ENCODE data around the gene PTCH1. TPM values are rescaled to one million over a fixed set of nuclear protein-coding genes. Genes with fewer than 3 reads are reported as not detected.

Gene PTCH1
- total RNA-seq, 1 experiment from 2014 or later = 6.6 TPM

DNA sequence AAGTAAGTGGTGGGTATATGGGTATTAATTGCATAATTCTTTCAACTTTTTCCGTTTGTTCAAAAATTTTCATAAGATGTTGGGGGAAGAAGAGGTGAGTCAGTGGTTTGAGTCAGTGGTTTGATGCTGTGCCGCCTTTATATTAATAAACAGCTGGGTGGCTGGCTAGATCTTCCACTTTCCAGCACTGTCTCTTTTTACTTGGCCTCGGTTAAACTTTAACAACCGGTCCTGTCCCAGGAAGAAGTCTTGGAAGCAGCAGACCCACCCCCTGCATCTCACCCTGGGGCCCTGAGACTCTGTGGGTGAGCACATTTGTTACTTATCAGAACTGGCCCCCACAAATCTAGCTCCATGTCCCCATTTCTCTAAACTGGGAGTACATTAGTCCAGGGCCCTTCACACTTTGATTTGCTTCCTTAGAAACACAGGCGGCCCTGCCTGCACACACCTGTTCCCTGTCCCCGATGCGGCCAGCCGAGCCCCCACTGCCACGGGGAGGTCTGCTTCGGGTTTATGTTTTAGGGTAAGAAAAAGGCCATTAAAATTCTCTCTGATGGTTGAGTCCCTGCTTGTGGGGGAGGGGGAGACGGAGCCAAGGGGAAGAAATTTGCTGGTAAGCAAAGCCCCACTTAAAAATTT is 90.7 kb downstream of the PTCH1 start:
- Histone ChIP-seq H3K4me1 (ENCODE audit: control insufficient read depth, insufficient read depth, low read length) (no peaks in the 10 kb centered on the region), H3K27me3 (ENCODE audit: control insufficient read depth, insufficient read depth, low read length) (no peaks in the 10 kb centered on the region), H3K27ac (ENCODE audit: low read length) (peak overlapping the region; percentile 88), H3K36me3 (ENCODE audit: control insufficient read depth, insufficient read depth, low read length) (peaks cover 2% of the 10 kb centered on the region; the same call in 1 of the 2 replicates), H3K4me3 (ENCODE audit: low read depth in 2 of 2, low read length in 2 of 2) (peak overlapping the region; percentile 56 to 75), H3K9me3 (ENCODE audit: control insufficient read depth, insufficient read depth, low read depth, low read length) (peaks cover 7% of the 10 kb centered on the region; the same call in 1 of the 2 replicates)
- in situ Hi-C loops (cut with HindIII; ENCODE audit: low pct_unique_long_range_greater_than_20kb, low sequenced_read_pairs) = no loop called here
- CTCF ChIA-PET = no interaction called here
- DNase-seq (ENCODE audit: low read depth, low spot score) (no peak), ATAC-seq (peak; percentile 55)
- POLR2A ChIA-PET = no interaction called here
- TF ChIP-seq SIN3A (IDR thresholded peaks at IDR 0.05; ENCODE audit: borderline replicate concordance, insufficient read depth, low read depth, low read length) = 0 out of 2 replicates have a peak, but pooled peaks have one; percentile 8
- no peak for TF ChIP-seq POLR2AphosphoS5 (IDR thresholded peaks at IDR 0.05; ENCODE audit: low read depth, low read length)
- TF ChIP-seq, protein P1, sequence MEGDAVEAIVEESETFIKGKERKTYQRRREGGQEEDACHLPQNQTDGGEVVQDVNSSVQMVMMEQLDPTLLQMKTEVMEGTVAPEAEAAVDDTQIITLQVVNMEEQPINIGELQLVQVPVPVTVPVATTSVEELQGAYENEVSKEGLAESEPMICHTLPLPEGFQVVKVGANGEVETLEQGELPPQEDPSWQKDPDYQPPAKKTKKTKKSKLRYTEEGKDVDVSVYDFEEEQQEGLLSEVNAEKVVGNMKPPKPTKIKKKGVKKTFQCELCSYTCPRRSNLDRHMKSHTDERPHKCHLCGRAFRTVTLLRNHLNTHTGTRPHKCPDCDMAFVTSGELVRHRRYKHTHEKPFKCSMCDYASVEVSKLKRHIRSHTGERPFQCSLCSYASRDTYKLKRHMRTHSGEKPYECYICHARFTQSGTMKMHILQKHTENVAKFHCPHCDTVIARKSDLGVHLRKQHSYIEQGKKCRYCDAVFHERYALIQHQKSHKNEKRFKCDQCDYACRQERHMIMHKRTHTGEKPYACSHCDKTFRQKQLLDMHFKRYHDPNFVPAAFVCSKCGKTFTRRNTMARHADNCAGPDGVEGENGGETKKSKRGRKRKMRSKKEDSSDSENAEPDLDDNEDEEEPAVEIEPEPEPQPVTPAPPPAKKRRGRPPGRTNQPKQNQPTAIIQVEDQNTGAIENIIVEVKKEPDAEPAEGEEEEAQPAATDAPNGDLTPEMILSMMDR (IDR thresholded peaks at IDR 0.05) = no peak
- TF ChIP-seq, protein P2, sequence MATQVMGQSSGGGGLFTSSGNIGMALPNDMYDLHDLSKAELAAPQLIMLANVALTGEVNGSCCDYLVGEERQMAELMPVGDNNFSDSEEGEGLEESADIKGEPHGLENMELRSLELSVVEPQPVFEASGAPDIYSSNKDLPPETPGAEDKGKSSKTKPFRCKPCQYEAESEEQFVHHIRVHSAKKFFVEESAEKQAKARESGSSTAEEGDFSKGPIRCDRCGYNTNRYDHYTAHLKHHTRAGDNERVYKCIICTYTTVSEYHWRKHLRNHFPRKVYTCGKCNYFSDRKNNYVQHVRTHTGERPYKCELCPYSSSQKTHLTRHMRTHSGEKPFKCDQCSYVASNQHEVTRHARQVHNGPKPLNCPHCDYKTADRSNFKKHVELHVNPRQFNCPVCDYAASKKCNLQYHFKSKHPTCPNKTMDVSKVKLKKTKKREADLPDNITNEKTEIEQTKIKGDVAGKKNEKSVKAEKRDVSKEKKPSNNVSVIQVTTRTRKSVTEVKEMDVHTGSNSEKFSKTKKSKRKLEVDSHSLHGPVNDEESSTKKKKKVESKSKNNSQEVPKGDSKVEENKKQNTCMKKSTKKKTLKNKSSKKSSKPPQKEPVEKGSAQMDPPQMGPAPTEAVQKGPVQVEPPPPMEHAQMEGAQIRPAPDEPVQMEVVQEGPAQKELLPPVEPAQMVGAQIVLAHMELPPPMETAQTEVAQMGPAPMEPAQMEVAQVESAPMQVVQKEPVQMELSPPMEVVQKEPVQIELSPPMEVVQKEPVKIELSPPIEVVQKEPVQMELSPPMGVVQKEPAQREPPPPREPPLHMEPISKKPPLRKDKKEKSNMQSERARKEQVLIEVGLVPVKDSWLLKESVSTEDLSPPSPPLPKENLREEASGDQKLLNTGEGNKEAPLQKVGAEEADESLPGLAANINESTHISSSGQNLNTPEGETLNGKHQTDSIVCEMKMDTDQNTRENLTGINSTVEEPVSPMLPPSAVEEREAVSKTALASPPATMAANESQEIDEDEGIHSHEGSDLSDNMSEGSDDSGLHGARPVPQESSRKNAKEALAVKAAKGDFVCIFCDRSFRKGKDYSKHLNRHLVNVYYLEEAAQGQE (IDR thresholded peaks at IDR 0.05; ENCODE audit: insufficient read depth in 1 of 2, low read depth in 2 of 2, low read length in 1 of 2) = no peak
- no peak for TF ChIP-seq TCF7L2 (IDR thresholded peaks at IDR 0.05; ENCODE audit: low read depth, low read length)
- intact Hi-C loops (cut with micrococcal nuclease; ENCODE audit: unreplicated experiment) = no loop called here
- BruUV-seq (replicated peaks) = TSS peak; percentile 90

DNA sequence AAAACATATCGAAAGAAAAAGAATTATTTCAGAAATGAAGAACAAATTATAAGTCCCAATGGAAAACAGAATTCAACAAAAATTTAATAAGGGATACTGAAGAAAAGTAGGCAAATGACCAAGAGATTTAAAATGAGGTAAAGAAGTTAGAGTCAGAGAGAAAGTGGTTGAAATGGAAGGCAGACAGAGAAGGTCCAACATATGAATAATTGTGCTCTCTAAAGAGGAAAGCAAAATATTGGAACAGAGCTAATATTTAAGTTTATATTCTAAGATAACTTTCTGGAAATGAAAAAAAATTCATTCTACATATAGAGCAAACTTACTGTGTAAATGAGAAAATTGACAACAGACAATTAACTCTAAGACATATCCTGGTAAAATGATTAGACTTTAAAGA is 94.1 kb downstream of the PTCH1 start:
- intact Hi-C loops (cut with micrococcal nuclease; ENCODE audit: unreplicated experiment) = no loop called here
- no TSS peak for BruUV-seq (replicated peaks)
- POLR2A ChIA-PET = no interaction called here
- H3K36me3 ChIP-seq (ENCODE audit: control insufficient read depth, insufficient read depth, low read length) = peaks cover 2% of the 10 kb centered on the region; the same call in 1 of the 2 replicates
- TF ChIP-seq SIN3A (IDR thresholded peaks at IDR 0.05; ENCODE audit: borderline replicate concordance, insufficient read depth, low read depth, low read length) = no peak
- TF ChIP-seq, protein P2 (IDR thresholded peaks at IDR 0.05; ENCODE audit: insufficient read depth in 1 of 2, low read depth in 2 of 2, low read length in 1 of 2) = no peak
- TF ChIP-seq, protein P1 (IDR thresholded peaks at IDR 0.05) = no peak
- TF ChIP-seq POLR2AphosphoS5 (IDR thresholded peaks at IDR 0.05; ENCODE audit: low read depth, low read length) = no peak
- TF ChIP-seq TCF7L2 (IDR thresholded peaks at IDR 0.05; ENCODE audit: low read depth, low read length) = no peak
- no peaks in the 10 kb centered on the region for H3K4me1 ChIP-seq (ENCODE audit: control insufficient read depth, insufficient read depth, low read length)
- DNase-seq (ENCODE audit: low read depth, low spot score) (no peak), ATAC-seq (no peak)
- in situ Hi-C loops (cut with HindIII; ENCODE audit: low pct_unique_long_range_greater_than_20kb, low sequenced_read_pairs) = no loop called here
- CTCF ChIA-PET = no interaction called here
- H3K9me3 ChIP-seq (ENCODE audit: control insufficient read depth, insufficient read depth, low read depth, low read length) = 0 out of 2 replicates have a peak, but pooled peaks cover 7% of the 10 kb centered on the region
- H3K27me3 ChIP-seq (ENCODE audit: control insufficient read depth, insufficient read depth, low read length) = no peaks in the 10 kb centered on the region
- no peak overlapping the region for H3K27ac ChIP-seq (ENCODE audit: low read length)
- no peak overlapping the region for H3K4me3 ChIP-seq (ENCODE audit: low read depth in 2 of 2, low read length in 2 of 2)

Data from Panc1 (cell line).